GM15510 (cell line): ENCODE results near the gene PACS2.
A peak's percentile ranks its signal among the peaks of the same experiment; 100 is the strongest.

Experiments used
- POLR2A ChIP-seq: IDR thresholded peaks from 3 replicates; pipeline ENCODE4 v1.6.1; 2011; ENCODE audit warnings: borderline replicate concordance; ENCODE audit not compliant: insufficient read length; ENCODE audit errors: extremely low read depth

PACS2 gene

DNA sequence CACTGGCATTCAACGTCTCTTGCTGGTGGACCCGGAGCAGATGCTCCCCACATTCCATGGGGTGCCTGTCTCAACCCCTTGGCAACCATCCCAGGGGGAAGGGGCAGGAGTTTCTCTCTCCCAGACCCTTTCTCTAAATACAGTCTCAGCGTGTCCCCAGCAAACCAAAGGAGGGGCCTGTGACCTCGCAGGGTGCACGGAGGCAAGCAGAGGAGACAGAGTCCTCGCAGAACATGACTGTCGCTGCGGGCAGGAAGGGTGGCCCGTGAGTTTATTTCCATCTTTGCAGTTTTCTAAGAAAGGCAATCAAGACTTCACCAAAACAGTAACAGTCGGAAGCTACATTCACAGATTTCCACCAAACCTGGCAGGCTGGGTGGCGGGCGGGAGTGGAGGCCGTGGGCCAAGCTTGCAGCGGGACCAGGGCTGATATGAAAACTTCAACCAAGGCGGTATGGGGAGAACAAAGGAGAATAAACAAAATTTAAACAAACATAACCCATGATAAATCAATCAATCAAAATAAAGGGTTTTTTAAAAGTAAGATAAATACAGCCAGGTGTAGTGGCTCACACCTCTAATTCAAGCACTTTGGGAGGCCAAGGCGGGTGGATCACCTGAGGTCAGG is 32.3 kb upstream of the PACS2 start:
- no peak for TF ChIP-seq POLR2A

- TF ChIP-seq POLR2A = no peak
Observed at GRCh38 chr14:105283028-105283427, 31.5 kb upstream of the PACS2 start.

DNA sequence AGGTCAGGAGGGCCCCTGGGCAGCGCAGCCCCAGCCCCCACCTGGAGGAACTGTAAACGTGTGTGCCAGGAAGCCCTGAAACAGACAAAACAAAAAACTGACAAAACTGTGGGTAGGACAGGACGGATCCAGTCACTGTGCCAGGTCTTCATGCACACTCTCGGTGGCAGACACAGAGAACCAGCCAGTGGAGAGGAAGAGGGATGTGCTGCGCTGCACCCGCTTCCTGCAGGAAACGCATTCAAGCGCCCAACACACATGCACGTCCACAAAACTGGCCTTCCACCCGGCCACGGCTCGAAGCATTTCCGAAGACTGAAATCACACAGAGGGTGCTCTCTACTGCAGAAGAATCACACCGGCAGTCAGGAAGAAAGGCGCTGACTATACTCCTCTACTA is 30.6 kb upstream of the PACS2 start:
- TF ChIP-seq POLR2A = no peak

DNA sequence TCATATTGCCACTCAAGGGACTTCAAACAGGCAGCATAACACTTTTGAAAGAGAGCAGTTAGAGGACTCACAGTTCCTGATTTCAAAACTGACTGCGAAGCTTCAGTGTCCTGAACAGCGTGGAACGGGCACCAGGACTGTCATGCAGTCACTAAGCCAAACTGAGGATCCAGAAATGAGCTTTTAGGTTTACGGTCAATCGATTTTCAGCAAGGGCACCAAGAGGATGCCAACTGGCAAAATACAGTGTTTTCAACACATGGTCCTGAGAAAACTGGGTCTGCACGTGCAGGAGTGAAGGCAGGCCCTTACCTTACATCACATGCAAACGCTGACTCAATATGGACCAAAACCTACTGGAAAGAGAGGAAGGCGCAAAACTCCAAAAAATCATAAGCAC is 29.4 kb upstream of the PACS2 start:
- TF ChIP-seq POLR2A = no peak

GRCh38 chr14:105286759-105287144 is 27.8 kb upstream of the PACS2 start:
- no peak for TF ChIP-seq POLR2A

DNA sequence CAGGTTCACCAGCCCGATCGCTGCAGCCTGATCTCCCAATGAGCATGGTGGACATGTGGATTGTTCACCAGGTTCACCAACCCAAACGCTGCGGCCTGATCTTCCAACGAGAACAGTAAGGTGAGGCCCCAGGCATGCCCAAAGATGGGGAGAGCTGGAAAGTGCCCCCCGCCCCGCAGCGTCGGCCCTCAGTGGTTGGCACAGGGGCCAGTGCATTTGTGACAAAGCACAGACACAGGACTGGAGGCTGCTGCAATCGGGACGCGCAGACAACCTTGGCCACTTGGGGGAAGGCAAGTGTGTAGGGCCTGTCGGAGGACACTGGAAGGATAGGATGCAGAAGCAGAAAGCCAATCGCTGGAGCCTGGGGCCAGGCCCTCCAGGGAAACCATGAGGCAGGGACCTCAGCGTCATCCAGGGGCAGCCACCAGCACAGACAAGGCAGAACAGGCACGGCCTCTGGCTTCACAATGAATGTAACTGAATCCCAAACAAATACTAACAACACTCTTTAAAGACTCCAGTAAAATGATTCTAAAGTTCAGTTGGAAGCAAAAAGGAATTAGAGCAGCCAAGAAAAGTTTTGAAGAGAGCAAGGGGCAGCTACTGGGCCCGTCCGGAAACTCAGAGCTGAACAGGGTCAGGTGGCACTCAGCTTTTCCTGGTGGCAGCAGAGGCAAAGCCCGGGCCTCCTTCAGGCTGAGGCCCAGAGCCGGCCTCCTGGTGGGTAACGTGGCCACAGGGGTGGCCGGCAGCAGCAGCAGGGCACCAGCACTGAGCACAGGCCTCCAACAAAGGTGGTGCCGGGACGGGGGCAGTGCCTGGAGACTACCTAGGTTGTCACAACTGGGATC is 27.1 kb upstream of the PACS2 start:
- no peak for TF ChIP-seq POLR2A

DNA sequence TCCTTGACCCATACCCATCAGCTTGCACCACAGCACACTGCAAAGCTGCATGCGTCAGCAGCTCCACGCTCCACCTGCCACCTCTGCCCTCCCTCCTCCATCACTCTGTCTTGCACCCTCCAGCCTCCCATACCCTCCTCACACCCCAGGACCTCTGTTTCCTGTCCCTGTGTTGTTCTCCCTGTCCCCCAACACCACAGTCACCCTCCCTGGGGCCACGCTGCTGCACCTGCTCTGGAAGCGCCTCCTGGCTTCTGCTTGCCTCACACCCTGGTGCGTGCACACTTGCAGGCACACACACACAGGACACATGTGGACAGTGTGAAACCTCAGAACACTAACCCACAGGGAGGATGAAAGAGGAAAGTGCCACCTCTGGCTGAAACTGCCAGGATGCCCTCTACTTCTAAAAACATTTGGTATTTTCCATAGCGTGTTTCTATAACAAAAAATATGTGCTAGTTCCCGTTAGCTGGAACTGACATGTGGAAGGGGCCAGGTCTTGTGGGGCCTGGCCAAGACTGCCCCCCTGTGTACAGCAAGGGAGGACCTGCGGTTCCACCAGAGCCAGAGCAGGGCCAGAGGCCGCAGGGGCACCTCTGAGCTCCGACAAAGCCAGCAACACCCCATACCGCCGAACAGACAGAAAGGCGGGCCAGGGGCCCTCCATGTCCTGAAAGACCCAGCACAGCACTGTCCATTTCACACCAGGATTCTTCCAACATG is 23.8 kb upstream of the PACS2 start:
- no peak for TF ChIP-seq POLR2A

DNA sequence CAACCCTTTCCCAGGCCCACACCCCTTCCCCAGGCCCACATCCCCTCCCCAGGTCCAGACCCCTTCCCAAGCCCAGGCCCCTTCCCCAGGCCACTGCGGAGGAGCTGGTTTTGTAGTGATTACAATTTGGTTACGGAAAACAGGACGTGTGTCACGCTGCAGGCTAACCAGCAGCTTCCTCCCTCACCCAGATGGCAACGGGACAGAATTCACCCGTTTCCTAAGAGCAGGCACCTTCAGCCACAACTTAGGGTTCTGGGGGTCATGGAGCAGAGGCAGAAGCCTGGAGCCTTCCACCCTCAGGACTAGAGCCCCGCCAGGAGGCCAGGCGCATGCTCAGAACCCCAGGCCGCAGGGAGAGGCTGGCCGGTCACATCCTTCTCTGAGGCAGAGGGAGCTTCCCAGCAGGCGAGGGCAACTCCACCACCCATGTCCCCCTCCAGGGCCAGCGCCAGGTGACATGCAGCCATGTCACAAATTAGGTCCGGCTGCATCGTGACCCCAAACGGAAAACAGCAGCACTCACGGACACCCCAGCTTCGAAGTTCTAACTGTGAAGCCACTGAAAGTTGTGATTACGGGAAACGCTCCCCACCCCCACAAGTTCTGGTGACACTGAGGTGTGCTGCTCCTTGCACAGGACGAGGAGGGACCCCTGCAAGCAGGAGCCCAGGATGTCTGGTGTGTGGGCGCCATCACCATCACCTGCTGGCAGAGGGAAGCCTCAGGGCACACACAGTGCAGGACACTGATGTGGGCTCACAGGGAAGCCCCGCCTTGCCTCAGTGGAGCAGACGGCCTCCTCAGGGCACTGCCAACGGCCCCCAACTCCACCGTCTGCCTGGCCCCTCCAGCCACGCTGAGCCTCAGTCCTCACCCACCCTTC is 21.5 kb upstream of the PACS2 start:
- TF ChIP-seq POLR2A = no peak

DNA sequence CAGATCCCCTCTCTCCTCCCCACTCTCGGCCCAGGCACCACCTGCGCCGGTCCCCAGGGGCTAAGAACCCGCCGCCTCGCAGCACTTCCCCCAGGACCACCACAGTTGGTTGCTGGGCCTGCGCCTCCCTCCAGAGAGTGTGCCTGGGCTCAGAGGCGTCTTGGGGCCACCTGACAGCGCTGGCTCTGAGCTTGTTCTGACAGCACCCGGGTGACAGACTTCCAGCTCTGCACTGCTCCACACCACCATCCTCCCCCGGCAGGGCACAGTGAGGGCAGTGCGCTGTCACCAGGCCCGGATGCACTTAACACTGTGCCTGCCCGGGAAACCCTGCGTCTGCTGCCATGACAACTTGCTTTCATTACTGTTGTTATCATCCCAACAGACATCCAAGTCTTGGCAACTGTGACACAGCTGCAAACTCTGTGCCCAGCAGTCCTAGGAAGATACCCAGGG is 20.4 kb upstream of the PACS2 start:
- no peak for TF ChIP-seq POLR2A

- TF ChIP-seq POLR2A = no peak
Observed at GRCh38 chr14:105299654-105300541, 14.7 kb upstream of the PACS2 start.

DNA sequence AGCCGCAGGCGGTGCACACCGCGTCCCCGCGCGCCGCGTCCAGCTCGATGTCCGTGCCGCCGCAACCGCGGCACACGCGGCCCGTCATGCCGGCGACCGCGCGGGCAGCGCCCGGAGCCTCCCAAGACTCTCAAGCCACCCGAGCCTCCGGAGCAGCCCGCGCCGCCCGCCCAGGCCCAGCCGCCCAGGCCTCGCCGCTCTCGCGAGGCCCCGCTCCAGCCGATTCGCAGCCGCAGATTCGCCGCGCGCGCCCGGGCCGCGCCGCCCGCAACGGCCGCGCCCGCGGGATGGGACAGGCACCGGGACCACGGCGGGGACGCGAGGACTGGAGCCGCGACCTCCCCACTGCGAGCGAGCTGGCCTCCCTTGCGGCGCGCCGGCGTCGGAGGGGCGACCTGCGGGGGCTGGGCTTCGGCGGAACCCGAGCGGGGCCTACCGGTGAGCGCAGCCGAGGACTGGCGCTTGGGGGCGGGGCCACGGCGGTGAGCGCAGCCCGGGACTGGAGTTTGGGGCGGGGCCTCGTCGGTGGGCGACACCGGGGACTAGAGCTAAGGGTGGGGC is 13.9 kb upstream of the PACS2 start, which contains the start of gene BRF1:
TSS of gene BRF1 (minus strand) at position 460 of the 561 bp plus-strand sequence. CDS start at position 88, 372 bp downstream.
- peak; percentile 60 for TF ChIP-seq POLR2A

GRCh38 chr14:105301103-105301914 is 13.2 kb upstream of the PACS2 start:
- peak; percentile 61 for TF ChIP-seq POLR2A
